H9 (cell line): ENCODE data around the gene ARRDC2. TPM values are rescaled to one million over a fixed set of nuclear protein-coding genes. Genes with fewer than 3 reads are reported as not detected.

Experiments
- DNase-seq: peaks from one replicate; pipeline ENCODE4 v3.0.0-alpha.2; 2017
- H2AFZ ChIP-seq: one replicate; pipeline ENCODE4 v1.6.1; 2013; ENCODE audit warnings: mild to moderate bottlenecking, low read length, control low read depth, moderate library complexity
- H2AK5ac ChIP-seq: 2 replicates; pipeline ENCODE4 v1.6.1; 2013; ENCODE audit warnings: low read length, control low read depth, mixed read lengths; ENCODE audit not compliant: insufficient read length
- H2BK120ac ChIP-seq: one replicate; pipeline ENCODE4 v1.6.1; 2013; ENCODE audit warnings: low read depth, mild to moderate bottlenecking, low read length, control low read depth, inconsistent platforms; ENCODE audit not compliant: poor library complexity, severe bottlenecking
- H2BK12ac ChIP-seq: 2 replicates; pipeline ENCODE4 v1.6.1; 2013; ENCODE audit warnings: low read length, control low read depth, mixed read lengths, low read depth; ENCODE audit not compliant: insufficient read length
- H2BK15ac ChIP-seq: 2 replicates; pipeline ENCODE4 v1.6.1; 2013; ENCODE audit warnings: low read depth, low read length, control low read depth
- H2BK20ac ChIP-seq: one replicate; pipeline ENCODE4 v1.6.1; 2013; ENCODE audit warnings: low read depth, mild to moderate bottlenecking, low read length, control low read depth, inconsistent platforms; ENCODE audit not compliant: poor library complexity, severe bottlenecking
- H2BK5ac ChIP-seq: 2 replicates; pipeline ENCODE4 v1.6.1; 2013; ENCODE audit warnings: low read length, control low read depth, mixed read lengths; ENCODE audit not compliant: insufficient read length
- H3K14ac ChIP-seq: 2 replicates; pipeline ENCODE4 v1.6.1; 2013; ENCODE audit warnings: low read length, control low read depth; ENCODE audit not compliant: insufficient read depth
- H3K18ac ChIP-seq: 2 replicates; pipeline ENCODE4 v1.6.1; 2013; ENCODE audit warnings: low read depth, mild to moderate bottlenecking, mixed read lengths, low read length, control low read depth; ENCODE audit not compliant: insufficient read length
- H3K23ac ChIP-seq: 2 replicates; pipeline ENCODE4 v1.6.1; 2013; ENCODE audit warnings: low read length, control low read depth, mixed read lengths, low read depth; ENCODE audit not compliant: insufficient read length
- H3K23me2 ChIP-seq: 2 replicates; pipeline ENCODE4 v1.6.1; 2013; ENCODE audit warnings: low read depth, mild to moderate bottlenecking, mixed read lengths, low read length, control low read depth; ENCODE audit not compliant: insufficient read length, poor library complexity, severe bottlenecking
- H3K27ac ChIP-seq: 2 replicates; pipeline ENCODE4 v1.5.1; 2013; ENCODE audit warnings: low read length, control low read depth, mixed read lengths, low read depth; ENCODE audit not compliant: insufficient read length
- H3K27me3 ChIP-seq: 2 replicates; pipeline ENCODE4 v1.6.1; 2013; ENCODE audit warnings: low read length, control low read depth, inconsistent platforms; ENCODE audit not compliant: insufficient read depth
- H3K4ac ChIP-seq: 2 replicates; pipeline ENCODE4 v1.6.1; 2013; ENCODE audit warnings: low read depth, mild to moderate bottlenecking, control low read depth, inconsistent platforms, low read length, moderate library complexity
- H3K4me1 ChIP-seq: 2 replicates; pipeline ENCODE4 v1.6.1; 2013; ENCODE audit warnings: low read length, control low read depth, inconsistent platforms; ENCODE audit not compliant: insufficient read depth
- H3K4me2 ChIP-seq: 2 replicates; pipeline ENCODE4 v1.6.1; 2013; ENCODE audit warnings: low read length, control low read depth, mixed read lengths; ENCODE audit not compliant: insufficient read length, insufficient read depth
- H3K56ac ChIP-seq: 2 replicates; pipeline ENCODE4 v1.6.1; 2013; ENCODE audit warnings: low read depth, mild to moderate bottlenecking, mixed read lengths, low read length, control low read depth; ENCODE audit not compliant: insufficient read length
- H3K79me1 ChIP-seq: 2 replicates; pipeline ENCODE4 v1.6.1; 2013; ENCODE audit warnings: low read depth, mild to moderate bottlenecking, moderate library complexity, low read length, control low read depth, inconsistent platforms; ENCODE audit not compliant: insufficient read depth, poor library complexity, severe bottlenecking
- H3K79me2 ChIP-seq: 2 replicates; pipeline ENCODE4 v1.6.1; 2013; ENCODE audit warnings: low read length, control low read depth, inconsistent platforms; ENCODE audit not compliant: insufficient read depth
- H3K9ac ChIP-seq: 2 replicates; pipeline ENCODE4 v1.6.1; 2013; ENCODE audit warnings: low read length, control low read depth, mixed read lengths; ENCODE audit not compliant: insufficient read length; ENCODE audit errors: extremely low read depth
- H3K9me3 ChIP-seq: one replicate; pipeline ENCODE4 v1.6.1; 2013; ENCODE audit warnings: low read depth, low read length, inconsistent platforms; ENCODE audit not compliant: control insufficient read depth
- H3T11ph ChIP-seq: one replicate; pipeline ENCODE4 v1.6.1; 2013; ENCODE audit warnings: mild to moderate bottlenecking, low read length, control low read depth, inconsistent platforms
- H4K20me1 ChIP-seq: one replicate; pipeline ENCODE4 v1.6.1; 2013; ENCODE audit not compliant: control insufficient read depth, insufficient read length, insufficient read depth
- H4K5ac ChIP-seq: 2 replicates; pipeline ENCODE4 v1.6.1; 2013; ENCODE audit warnings: low read depth, mild to moderate bottlenecking, mixed read lengths, low read length, control low read depth; ENCODE audit not compliant: insufficient read length
- H4K8ac ChIP-seq: replicated peaks from 2 replicates; pipeline ENCODE4 v1.6.1; 2013; ENCODE audit warnings: low read length, control low read depth, mixed read lengths, low read depth; ENCODE audit not compliant: insufficient read length
- H4K91ac ChIP-seq: 2 replicates; pipeline ENCODE4 v1.6.1; 2013; ENCODE audit warnings: low read depth, mild to moderate bottlenecking, moderate library complexity, mixed read lengths, low read length, control low read depth; ENCODE audit not compliant: insufficient read length
- H3K27ac Mint-ChIP-seq, 3 experiments: 2 replicates in 2 of 3; 3 replicates in 1 of 3; pipeline ENCODE4 v1.8.0; 2020 to 2021; ENCODE audit warnings: mixed read lengths in 3 of 3, mild to moderate bottlenecking in 1 of 3, moderate library complexity in 1 of 3
- H3K27me3 Mint-ChIP-seq: 2 replicates; pipeline ENCODE4 v1.8.0; 2021; ENCODE audit warnings: low read depth, mild to moderate bottlenecking, moderate library complexity, mixed read lengths
- H3K36me3 Mint-ChIP-seq, 3 experiments: 2 replicates in 2 of 3; 3 replicates in 1 of 3; pipeline ENCODE4 v1.8.0; 2020 to 2021; ENCODE audit warnings: low read depth in 3 of 3, mixed read lengths in 3 of 3; ENCODE audit not compliant: insufficient read depth in 1 of 3
- H3K4me1 Mint-ChIP-seq, 2 experiments: 2 replicates each; pipeline ENCODE4 v1.8.0; 2020; ENCODE audit warnings: mixed read lengths in 2 of 2
- H3K4me3 Mint-ChIP-seq, 2 experiments: 2 replicates in 1 of 2; 3 replicates in 1 of 2; pipeline ENCODE4 v1.8.0; 2020 to 2021; ENCODE audit warnings: mild to moderate bottlenecking in 2 of 2, mixed read lengths in 2 of 2, moderate library complexity in 1 of 2
- H3K9me3 Mint-ChIP-seq, 2 experiments: 2 replicates in 1 of 2; 3 replicates in 1 of 2; pipeline ENCODE4 v1.8.0; 2020; ENCODE audit warnings: mild to moderate bottlenecking in 2 of 2, mixed read lengths in 2 of 2, moderate library complexity in 1 of 2
- WGBS: extraction: QIAGEN DNeasy Blood & Tissue Kit; methylation state at CpG from one replicate; pipeline ENCODE4 v1.1.7; 2013; ENCODE audit warnings: missing lambda C conversion rate, low lambda C conversion rate, mixed read lengths; ENCODE audit not compliant: insufficient read length; ENCODE audit errors: extremely low coverage; 5-methylcytosine and 5-hydroxymethylcytosine counted together
- total RNA-seq: library from RNA; stranded (reverse); gene quantifications from 2 replicates; pipeline ENCODE4 v1.2.1, GENCODE V29; 2021
- TF ChIP-seq, protein P1 (sequence below): fragments of 200-600 bp; sonication (generic); conservative IDR thresholded peaks from 3 replicates; pipeline ENCODE4 v1.8.0; 2021; ENCODE audit warnings: antibody characterized with exemption, mild to moderate bottlenecking

The ARRDC2 gene
- total RNA-seq, 1 experiment from 2014 or later: 10.5 TPM

DNA sequence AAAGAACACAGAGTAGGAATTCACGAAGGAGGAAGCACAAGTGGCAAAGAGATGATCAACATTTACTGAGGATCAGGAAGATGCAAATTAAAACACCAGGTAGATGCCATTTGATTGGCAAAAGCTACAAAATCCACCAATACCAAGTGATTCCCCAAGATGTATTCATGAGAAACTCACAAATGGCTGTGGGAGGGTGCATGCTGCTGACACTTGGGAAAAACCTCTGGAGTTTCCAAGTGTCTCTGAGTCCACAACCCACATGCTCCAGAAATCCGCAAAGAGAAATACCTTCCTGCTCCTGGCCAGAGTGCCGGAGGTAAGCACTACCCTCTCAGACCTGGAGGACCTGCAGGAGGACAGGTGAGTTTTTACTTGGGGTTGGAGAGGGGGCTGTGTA is 35.7 kb downstream of the ARRDC2 start:
- no peak overlapping the region for H3K27ac Mint-ChIP-seq

More for the DNA sequence above, 35.7 kb downstream of the ARRDC2 start:
- Histone ChIP-seq H3T11ph (no peak overlapping the region), H4K8ac (no peak overlapping the region), H3K27me3 (no peaks in the 10 kb centered on the region; the same call in 1 of the 2 replicates), H3K56ac (no peak overlapping the region), H3K18ac (no peak overlapping the region), H3K4me1 (no peaks in the 10 kb centered on the region), H4K20me1 (no peaks in the 10 kb centered on the region), H2BK12ac (no peak overlapping the region), H2BK5ac (no peak overlapping the region), H3K23me2 (no peaks in the 10 kb centered on the region), H3K4me2 (no peak overlapping the region), H3K9ac (no peak overlapping the region), H3K14ac (no peak overlapping the region), H3K27ac (no peak overlapping the region), H3K79me1 (no peaks in the 10 kb centered on the region), H3K4ac (no peak overlapping the region), H2BK15ac (no peak overlapping the region), H2AK5ac (no peak overlapping the region), H3K9me3 (no peaks in the 10 kb centered on the region), H3K23ac (no peak overlapping the region), H2BK120ac (no peak overlapping the region), H3K79me2 (no peaks in the 10 kb centered on the region), H4K91ac (no peak overlapping the region), H2BK20ac (no peak overlapping the region), H2AFZ (no peak overlapping the region), H4K5ac (no peak overlapping the region)
- no peak for DNase-seq
- H3K4me1 Mint-ChIP-seq: peaks cover 3 to 6% of the 10 kb centered on the region in 2 experiments
- H3K36me3 Mint-ChIP-seq: no peaks in the 10 kb centered on the region
- TF ChIP-seq, protein P1, sequence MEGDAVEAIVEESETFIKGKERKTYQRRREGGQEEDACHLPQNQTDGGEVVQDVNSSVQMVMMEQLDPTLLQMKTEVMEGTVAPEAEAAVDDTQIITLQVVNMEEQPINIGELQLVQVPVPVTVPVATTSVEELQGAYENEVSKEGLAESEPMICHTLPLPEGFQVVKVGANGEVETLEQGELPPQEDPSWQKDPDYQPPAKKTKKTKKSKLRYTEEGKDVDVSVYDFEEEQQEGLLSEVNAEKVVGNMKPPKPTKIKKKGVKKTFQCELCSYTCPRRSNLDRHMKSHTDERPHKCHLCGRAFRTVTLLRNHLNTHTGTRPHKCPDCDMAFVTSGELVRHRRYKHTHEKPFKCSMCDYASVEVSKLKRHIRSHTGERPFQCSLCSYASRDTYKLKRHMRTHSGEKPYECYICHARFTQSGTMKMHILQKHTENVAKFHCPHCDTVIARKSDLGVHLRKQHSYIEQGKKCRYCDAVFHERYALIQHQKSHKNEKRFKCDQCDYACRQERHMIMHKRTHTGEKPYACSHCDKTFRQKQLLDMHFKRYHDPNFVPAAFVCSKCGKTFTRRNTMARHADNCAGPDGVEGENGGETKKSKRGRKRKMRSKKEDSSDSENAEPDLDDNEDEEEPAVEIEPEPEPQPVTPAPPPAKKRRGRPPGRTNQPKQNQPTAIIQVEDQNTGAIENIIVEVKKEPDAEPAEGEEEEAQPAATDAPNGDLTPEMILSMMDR: no peak
- no CpG with 5 or more reads among the region's 3 CpGs for WGBS
- peaks cover 2 to 6% of the 10 kb centered on the region in 2 experiments; a peak in 2 of 5 replicates for H3K9me3 Mint-ChIP-seq
- peaks cover 11% of the 10 kb centered on the region for H3K27me3 Mint-ChIP-seq
- no peak overlapping the region for H3K4me3 Mint-ChIP-seq
